Tibial artery (tissue), 4 donors: ENCODE data around the gene SRPK2.

Experiments used
- DNase-seq, 2 donors: peaks; one replicate each; pipeline ENCODE4 v3.0.0-alpha.2; 2019
- H3K27ac ChIP-seq, 2 donors: fragments of 200-600 bp; sonication (generic) in 1 of 2; 1 replicate in 1 of 2; 2 replicates in 1 of 2; pipeline ENCODE4 v1.5.1; 2018 to 2019; ENCODE audit warnings: mild to moderate bottlenecking in 1 of 2
- H3K27me3 ChIP-seq, 2 donors: fragments of 200-600 bp; sonication (generic) in 1 of 2; one replicate each; pipeline versions ENCODE4 v1.5.1 to v1.6.0; 2016 to 2019
- H3K36me3 ChIP-seq, 3 donors: fragments of 200-600 bp; sonication (generic) in 2 of 3; one replicate each; pipeline ENCODE4 v1.5.1; 2016 to 2019; ENCODE audit warnings: mild to moderate bottlenecking in 2 of 3
- H3K4me1 ChIP-seq, 4 donors: fragments of 200-600 bp; sonication (generic) in 2 of 4; 1 replicate in 3 of 4; 2 replicates in 1 of 4; pipeline ENCODE4 v1.5.1; 2016 to 2019
- H3K4me3 ChIP-seq, 2 donors: fragments of 200-600 bp; sonication (generic) in 1 of 2; 1 replicate in 1 of 2; 2 replicates in 1 of 2; pipeline ENCODE4 v1.5.1; 2018 to 2019; ENCODE audit warnings: mild to moderate bottlenecking in 2 of 2
- H3K9me3 ChIP-seq, 3 donors: fragments of 200-600 bp; sonication (generic) in 1 of 3; one replicate each; pipeline ENCODE4 v1.5.1; 2016 to 2019
- intact Hi-C: fragments of 100-400 bp; cut with DNase I; formaldehyde crosslinking; loops from one replicate; pipeline ENCODE4 v1.15.0; 2023; ENCODE audit warnings: low total_unique reads
- TF ChIP-seq, protein P1 (sequence below), 2 experiments: fragments of 200-600 bp in 1 of 2; fragments of 450-650 bp in 1 of 2; IDR thresholded peaks; one replicate each; pipeline ENCODE4 v1.5.1; 2017 to 2019; ENCODE audit warnings: antibody characterized with exemption in 2 of 2, mild to moderate bottlenecking in 1 of 2, moderate library complexity in 1 of 2

SRPK2 gene

GRCh38 chr7:105355701-105356100, 33.0 kb downstream of the SRPK2 start:
- Histone ChIP-seq H3K4me1 (peaks cover 0 to 38% (median 27%) of the 10 kb centered on the region in 4 donors), H3K27ac (no peak overlapping the region), H3K9me3 (peaks cover 0 to 4% (median 0%) of the 10 kb centered on the region in 3 donors), H3K27me3 (no peaks in the 10 kb centered on the region), H3K4me3 (no peak overlapping the region), H3K36me3 (no peaks in the 10 kb centered on the region)
- TF ChIP-seq, protein P1, sequence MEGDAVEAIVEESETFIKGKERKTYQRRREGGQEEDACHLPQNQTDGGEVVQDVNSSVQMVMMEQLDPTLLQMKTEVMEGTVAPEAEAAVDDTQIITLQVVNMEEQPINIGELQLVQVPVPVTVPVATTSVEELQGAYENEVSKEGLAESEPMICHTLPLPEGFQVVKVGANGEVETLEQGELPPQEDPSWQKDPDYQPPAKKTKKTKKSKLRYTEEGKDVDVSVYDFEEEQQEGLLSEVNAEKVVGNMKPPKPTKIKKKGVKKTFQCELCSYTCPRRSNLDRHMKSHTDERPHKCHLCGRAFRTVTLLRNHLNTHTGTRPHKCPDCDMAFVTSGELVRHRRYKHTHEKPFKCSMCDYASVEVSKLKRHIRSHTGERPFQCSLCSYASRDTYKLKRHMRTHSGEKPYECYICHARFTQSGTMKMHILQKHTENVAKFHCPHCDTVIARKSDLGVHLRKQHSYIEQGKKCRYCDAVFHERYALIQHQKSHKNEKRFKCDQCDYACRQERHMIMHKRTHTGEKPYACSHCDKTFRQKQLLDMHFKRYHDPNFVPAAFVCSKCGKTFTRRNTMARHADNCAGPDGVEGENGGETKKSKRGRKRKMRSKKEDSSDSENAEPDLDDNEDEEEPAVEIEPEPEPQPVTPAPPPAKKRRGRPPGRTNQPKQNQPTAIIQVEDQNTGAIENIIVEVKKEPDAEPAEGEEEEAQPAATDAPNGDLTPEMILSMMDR (IDR thresholded peaks at IDR 0.05), result no peak
- intact Hi-C loops, result no loop called here
- no peak for DNase-seq

DNA sequence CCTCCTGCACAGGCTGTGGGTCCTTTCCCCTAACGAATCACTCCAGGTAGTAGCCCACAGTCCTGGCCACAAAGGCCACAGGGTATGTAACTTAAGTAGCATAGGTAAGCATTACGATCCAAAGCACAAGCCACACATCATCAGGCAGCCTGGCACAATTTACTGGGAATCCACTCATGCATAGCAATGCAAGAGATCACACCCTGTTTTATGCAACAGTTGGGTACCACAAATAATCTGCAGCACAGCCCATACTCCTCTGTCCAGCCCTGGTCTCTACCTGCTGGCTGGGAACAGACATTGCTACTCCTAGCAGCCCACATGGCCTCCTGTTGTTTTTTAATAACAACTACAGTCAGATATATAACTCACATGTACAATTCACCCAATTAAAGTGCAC, 34.3 kb downstream of the SRPK2 start:
- Histone ChIP-seq H3K27ac (no peak overlapping the region), H3K27me3 (no peaks in the 10 kb centered on the region), H3K9me3 (no peaks in the 10 kb centered on the region), H3K4me1 (peaks cover 0 to 38% (median 27%) of the 10 kb centered on the region in 4 donors), H3K4me3 (no peak overlapping the region), H3K36me3 (no peaks in the 10 kb centered on the region)
- DNase-seq, result no peak
- intact Hi-C loops, result no loop called here
- TF ChIP-seq, protein P1 (IDR thresholded peaks at IDR 0.05), result no peak

GRCh38 chr7:105353752-105354328, 34.9 kb downstream of the SRPK2 start:
- DNase-seq, result peak; percentile 57 to 74
- no peaks in the 10 kb centered on the region for H3K36me3 ChIP-seq
- no peak overlapping the region for H3K4me3 ChIP-seq
- intact Hi-C loops, result no loop called here
- H3K27ac ChIP-seq, result peak overlapping the region in 1 of 2 donors; percentile 9
- peaks cover 0 to 38% (median 27%) of the 10 kb centered on the region in 4 donors for H3K4me1 ChIP-seq
- TF ChIP-seq, protein P1 (IDR thresholded peaks at IDR 0.05), result no peak
- no peaks in the 10 kb centered on the region for H3K27me3 ChIP-seq
- no peaks in the 10 kb centered on the region for H3K9me3 ChIP-seq

DNA sequence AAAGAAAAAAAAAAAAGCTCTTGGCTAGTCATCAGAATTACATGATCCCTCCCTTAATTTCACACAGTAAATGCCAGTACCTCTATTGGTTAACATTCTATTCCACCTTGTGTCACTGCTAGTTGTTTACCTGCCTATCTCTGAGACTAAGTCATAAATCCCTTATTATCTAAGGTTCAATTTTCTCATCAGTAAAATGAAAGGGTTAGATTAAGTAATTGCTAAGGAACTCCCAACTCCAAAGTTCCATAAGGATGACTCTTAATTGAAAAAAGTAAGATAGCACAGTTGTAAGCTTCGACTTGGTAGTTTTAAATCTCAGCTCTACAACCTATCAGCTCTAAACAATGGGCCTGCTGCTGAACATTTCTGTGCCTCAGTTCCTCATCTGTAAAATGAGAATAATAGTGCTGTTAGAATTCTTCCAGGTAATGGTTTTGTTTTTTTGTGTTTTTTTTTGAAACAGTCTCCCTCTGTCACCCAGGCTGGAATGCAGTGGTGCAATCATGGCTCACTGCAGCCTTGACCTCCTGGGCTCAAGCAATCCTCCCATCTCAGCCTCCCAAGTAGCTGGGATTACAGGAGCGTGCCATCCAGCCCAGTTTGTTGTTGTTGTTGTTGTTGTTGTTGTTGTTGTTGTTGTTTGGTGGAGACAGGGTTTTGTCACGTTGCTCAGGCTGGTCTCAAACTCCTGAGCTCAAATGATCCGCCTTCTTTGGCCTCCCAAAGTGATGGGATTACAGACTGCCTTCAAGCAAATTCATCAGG, 35.6 kb downstream of the SRPK2 start:
- TF ChIP-seq, protein P1 (IDR thresholded peaks at IDR 0.05), result no peak
- DNase-seq, result no peak
- no peaks in the 10 kb centered on the region for H3K9me3 ChIP-seq
- peak overlapping the region; percentile 44 to 48 for H3K27ac ChIP-seq
- H3K4me3 ChIP-seq, result no peak overlapping the region
- H3K4me1 ChIP-seq, result peaks cover 0 to 38% (median 27%) of the 10 kb centered on the region in 4 donors
- H3K27me3 ChIP-seq, result no peaks in the 10 kb centered on the region
- no peaks in the 10 kb centered on the region for H3K36me3 ChIP-seq
- intact Hi-C loops, result no loop called here

- Histone ChIP-seq H3K4me1 (peaks cover 0 to 38% (median 27%) of the 10 kb centered on the region in 4 donors), H3K9me3 (no peaks in the 10 kb centered on the region), H3K4me3 (peak overlapping the region in 1 of 2 donors; percentile 20), H3K27ac (peak overlapping the region; percentile 44 to 48), H3K27me3 (no peaks in the 10 kb centered on the region), H3K36me3 (no peaks in the 10 kb centered on the region)
- intact Hi-C loops, result no loop called here
- peak; percentile 88 to 90 for DNase-seq
- TF ChIP-seq, protein P1 (IDR thresholded peaks at IDR 0.05), result no peak
Measured at GRCh38 chr7:105352018-105352612, 36.6 kb downstream of the SRPK2 start.
